HuH-7.5 (cell line): Measurements from ENCODE around the gene DLX3.
"Not testable (repeated sequence)": the region's sequence is repeated elsewhere in the genome, so short reads cannot be mapped to it uniquely, and the experiment has no call there.

Source experiments
- DNase-seq: peaks from one replicate; pipeline ENCODE4 v3.0.0; 2011; ENCODE audit warnings: low spot score

Gene DLX3

GRCh38 chr17:49995055-49995738 is at the start of gene DLX3:
DLX3 (minus strand) TSS chr17:49995224; CDS start chr17:49994998, 226 bp downstream.
- no peak for DNase-seq

- no peak for DNase-seq
Measured at GRCh38 chr17:50044483-50044882, 49.5 kb upstream of the DLX3 start.

- DNase-seq, result no peak
Measured at GRCh38 chr17:50043290-50044148, 48.5 kb upstream of the DLX3 start.

GRCh38 chr17:50042211-50042610 is 47.2 kb upstream of the DLX3 start:
- DNase-seq, result no peak

- not testable (repeated sequence) for DNase-seq
Measured at GRCh38 chr17:50040496-50040895, 45.5 kb upstream of the DLX3 start.

GRCh38 chr17:50039058-50039457 is 44.0 kb upstream of the DLX3 start:
- no peak for DNase-seq

GRCh38 chr17:50037321-50038107 is 42.5 kb upstream of the DLX3 start:
- DNase-seq, result no peak

- no peak for DNase-seq
Measured at GRCh38 chr17:50036455-50037261, 41.6 kb upstream of the DLX3 start.

GRCh38 chr17:50035945-50036344 is 40.9 kb upstream of the DLX3 start:
- no peak for DNase-seq

GRCh38 chr17:50035421-50035879 is 40.4 kb upstream of the DLX3 start:
- DNase-seq, result no peak

- DNase-seq, result no peak
Measured at GRCh38 chr17:50034498-50035364, 39.7 kb upstream of the DLX3 start.

- no peak for DNase-seq
Measured at GRCh38 chr17:50033316-50033715, 38.3 kb upstream of the DLX3 start.

GRCh38 chr17:50029185-50029584 is 34.2 kb upstream of the DLX3 start:
- no peak for DNase-seq

- no peak for DNase-seq
Measured at GRCh38 chr17:50028736-50029120, 33.7 kb upstream of the DLX3 start.

- no peak for DNase-seq
Measured at GRCh38 chr17:50027881-50028735, 33.1 kb upstream of the DLX3 start.

- no peak for DNase-seq
Measured at GRCh38 chr17:50027172-50027880, 32.3 kb upstream of the DLX3 start.

GRCh38 chr17:50026837-50027171 is 31.8 kb upstream of the DLX3 start:
- peak; percentile 75 for DNase-seq

- no peak for DNase-seq
Measured at GRCh38 chr17:50026046-50026675, 31.1 kb upstream of the DLX3 start.

GRCh38 chr17:50024808-50025207 is 29.8 kb upstream of the DLX3 start:
- no peak for DNase-seq
